WERI-Rb-1 (cell line): ENCODE measurements around the gene SYTL3.

Source experiments
- DNase-seq: peaks from one replicate; pipeline ENCODE4 v3.0.0-alpha.2; 2020
- H3K27ac ChIP-seq: fragments of 250-450 bp; sonication (Bioruptor Pico); 2 replicates; pipeline ENCODE4 v1.5.1; 2020; ENCODE audit warnings: mild to moderate bottlenecking, moderate library complexity
- H3K27me3 ChIP-seq: fragments of 250-450 bp; sonication (Bioruptor Pico); 2 replicates; pipeline ENCODE4 v1.5.1; 2021; ENCODE audit warnings: mild to moderate bottlenecking, low read depth, moderate library complexity; ENCODE audit not compliant: insufficient read depth, severe bottlenecking
- H3K36me3 ChIP-seq: fragments of 250-450 bp; sonication (Bioruptor Pico); 2 replicates; pipeline ENCODE4 v1.5.1; 2020; ENCODE audit warnings: mild to moderate bottlenecking, moderate library complexity
- H3K4me3 ChIP-seq: 2 replicates; pipeline ENCODE4 v1.5.1; 2011; ENCODE audit warnings: low read depth, mild to moderate bottlenecking, control low read depth, low read length
- H3K9me3 ChIP-seq: fragments of 250-450 bp; sonication (Bioruptor Pico); 2 replicates; pipeline ENCODE4 v1.5.1; 2021; ENCODE audit warnings: mild to moderate bottlenecking, moderate library complexity; ENCODE audit not compliant: severe bottlenecking
- TF ChIP-seq, protein P1 (sequence below): IDR thresholded peaks from 2 replicates; pipeline ENCODE4 v1.5.1; 2011; ENCODE audit warnings: low read depth, mild to moderate bottlenecking, control low read depth, inconsistent platforms, low read length

Gene SYTL3

DNA sequence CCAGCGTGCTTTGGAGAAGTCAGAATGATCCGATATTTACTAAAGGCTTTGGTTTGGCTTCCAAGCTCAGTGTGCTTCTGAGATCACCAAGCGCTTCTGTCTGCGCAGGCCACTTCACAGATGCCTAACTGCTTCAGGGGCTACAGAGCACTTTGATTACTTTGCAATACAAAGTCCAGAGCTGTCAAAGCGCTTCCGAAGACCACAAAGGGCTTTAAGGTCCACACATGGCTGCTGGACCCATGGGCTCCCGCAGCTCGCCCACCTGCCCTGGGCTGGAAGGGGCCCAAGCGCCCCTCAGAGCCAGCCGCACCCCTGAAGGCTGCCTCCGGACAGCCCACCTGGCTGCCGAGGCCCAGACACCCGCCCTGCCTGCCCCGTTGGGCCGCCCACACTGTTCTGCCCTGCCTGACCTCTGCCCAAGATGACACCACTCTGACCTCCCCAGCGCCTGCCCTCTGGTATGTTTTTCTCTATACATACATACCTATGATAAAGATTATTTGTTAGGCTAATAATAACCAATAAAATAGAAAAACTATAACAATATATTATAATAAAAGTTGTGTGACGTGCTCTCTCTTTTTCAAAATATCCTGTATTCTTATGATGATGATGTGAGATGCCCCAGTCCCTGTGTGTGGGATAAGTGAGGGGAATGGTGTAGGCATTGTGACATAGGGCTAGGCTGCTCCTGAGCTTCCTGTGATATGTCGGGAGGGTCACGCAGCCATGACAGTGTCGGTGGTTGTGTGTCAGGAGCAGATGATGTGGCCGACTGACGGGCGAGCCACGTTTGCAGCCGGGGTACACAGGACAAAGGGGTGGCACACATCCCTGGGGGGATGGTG, 27.9 kb upstream of the SYTL3 start:
- Histone ChIP-seq H3K36me3 (peaks cover 51% of the 10 kb centered on the region), H3K9me3 (no peaks in the 10 kb centered on the region), H3K27me3 (no peaks in the 10 kb centered on the region), H3K4me3 (no peak overlapping the region), H3K27ac (no peak overlapping the region)
- DNase-seq = no peak
- TF ChIP-seq, protein P1, sequence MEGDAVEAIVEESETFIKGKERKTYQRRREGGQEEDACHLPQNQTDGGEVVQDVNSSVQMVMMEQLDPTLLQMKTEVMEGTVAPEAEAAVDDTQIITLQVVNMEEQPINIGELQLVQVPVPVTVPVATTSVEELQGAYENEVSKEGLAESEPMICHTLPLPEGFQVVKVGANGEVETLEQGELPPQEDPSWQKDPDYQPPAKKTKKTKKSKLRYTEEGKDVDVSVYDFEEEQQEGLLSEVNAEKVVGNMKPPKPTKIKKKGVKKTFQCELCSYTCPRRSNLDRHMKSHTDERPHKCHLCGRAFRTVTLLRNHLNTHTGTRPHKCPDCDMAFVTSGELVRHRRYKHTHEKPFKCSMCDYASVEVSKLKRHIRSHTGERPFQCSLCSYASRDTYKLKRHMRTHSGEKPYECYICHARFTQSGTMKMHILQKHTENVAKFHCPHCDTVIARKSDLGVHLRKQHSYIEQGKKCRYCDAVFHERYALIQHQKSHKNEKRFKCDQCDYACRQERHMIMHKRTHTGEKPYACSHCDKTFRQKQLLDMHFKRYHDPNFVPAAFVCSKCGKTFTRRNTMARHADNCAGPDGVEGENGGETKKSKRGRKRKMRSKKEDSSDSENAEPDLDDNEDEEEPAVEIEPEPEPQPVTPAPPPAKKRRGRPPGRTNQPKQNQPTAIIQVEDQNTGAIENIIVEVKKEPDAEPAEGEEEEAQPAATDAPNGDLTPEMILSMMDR = no peak

DNA sequence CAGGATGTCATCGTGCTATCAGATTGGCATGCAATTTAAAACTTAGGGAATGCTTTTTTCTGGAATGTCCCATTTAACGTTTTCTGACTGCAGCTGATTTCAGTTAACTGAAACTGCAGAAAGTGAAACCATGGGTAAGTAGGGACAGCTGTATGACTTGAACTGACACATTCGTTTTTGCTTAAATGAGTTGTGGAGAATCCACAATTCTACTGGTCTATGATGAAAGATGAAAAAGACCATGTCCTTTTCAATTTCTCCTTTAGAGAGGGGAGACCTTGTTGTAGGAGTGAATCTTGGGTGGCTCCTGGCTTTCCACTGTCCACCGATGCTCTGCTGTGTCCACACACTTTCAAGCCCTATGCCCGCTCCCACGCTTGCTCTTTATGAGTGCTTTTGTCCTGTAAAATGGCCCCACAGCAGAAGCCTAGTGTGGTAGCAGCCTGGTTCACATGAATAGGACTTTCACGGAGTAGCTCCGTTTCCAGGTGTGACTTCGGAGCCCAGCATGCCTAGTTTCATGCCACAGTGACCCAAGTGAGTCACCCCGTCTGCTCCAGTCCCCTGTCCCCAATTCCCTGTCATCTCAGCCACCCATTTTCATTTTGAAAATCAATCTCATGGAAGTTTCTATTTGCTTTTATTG, 27.2 kb upstream of the SYTL3 start:
- DNase-seq = no peak
- no peak overlapping the region for H3K27ac ChIP-seq
- H3K4me3 ChIP-seq = no peak overlapping the region
- H3K36me3 ChIP-seq = peaks cover 57% of the 10 kb centered on the region
- TF ChIP-seq, protein P1 = no peak
- H3K9me3 ChIP-seq = no peaks in the 10 kb centered on the region
- H3K27me3 ChIP-seq = no peaks in the 10 kb centered on the region

DNA sequence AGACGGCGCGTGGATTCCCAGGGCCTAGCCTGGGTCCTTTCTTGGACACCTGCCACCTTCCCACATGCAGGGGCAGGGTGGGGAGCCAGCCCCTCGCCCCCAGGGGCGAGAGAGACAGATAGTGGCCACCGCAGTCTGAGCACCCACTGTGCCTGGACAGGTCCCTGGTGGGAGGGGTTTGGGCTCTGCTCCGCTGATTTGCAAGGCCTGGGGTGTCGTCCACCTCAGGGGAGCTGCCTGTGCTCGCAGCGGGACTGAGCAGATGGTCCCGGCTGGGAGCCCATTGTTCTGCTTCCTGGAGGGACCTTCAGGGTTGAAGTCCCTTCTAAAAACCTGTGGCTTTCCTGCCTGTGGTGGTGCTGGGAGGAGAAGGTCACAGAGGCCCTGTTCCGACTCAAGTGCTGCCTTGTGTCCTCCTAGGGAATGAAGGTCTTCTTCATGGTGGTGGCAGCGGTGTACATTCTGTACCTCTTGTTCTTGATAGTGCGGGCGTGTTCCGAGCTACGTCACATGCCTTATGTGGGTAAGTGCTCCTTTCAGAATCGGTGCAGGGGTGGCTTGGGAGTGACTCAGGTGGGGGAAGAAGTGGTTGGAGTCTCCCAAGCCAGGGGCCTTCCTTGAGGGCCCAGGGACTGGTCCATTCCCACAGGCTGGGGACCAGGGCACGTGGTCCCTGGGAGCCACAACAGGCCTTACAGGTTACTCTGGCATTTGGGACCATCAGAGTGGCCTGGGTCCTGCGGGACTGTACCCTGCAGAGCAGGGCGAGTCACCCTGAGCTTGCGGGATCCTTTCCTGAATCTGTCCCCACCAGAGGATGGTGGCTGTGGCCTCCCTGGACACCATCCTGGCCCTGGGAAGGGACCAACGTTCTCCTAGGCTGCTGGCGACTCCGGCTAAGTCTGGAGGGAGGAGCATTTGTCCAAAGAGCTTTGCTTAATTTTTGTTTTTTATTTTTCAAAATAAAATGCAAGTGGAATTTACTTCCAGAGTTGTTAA, 24.9 kb upstream of the SYTL3 start:
- Histone ChIP-seq H3K36me3 (peaks cover 57% of the 10 kb centered on the region), H3K27ac (no peak overlapping the region), H3K4me3 (no peak overlapping the region), H3K27me3 (no peaks in the 10 kb centered on the region), H3K9me3 (no peaks in the 10 kb centered on the region)
- no peak for DNase-seq
- TF ChIP-seq, protein P1 = no peak

DNA sequence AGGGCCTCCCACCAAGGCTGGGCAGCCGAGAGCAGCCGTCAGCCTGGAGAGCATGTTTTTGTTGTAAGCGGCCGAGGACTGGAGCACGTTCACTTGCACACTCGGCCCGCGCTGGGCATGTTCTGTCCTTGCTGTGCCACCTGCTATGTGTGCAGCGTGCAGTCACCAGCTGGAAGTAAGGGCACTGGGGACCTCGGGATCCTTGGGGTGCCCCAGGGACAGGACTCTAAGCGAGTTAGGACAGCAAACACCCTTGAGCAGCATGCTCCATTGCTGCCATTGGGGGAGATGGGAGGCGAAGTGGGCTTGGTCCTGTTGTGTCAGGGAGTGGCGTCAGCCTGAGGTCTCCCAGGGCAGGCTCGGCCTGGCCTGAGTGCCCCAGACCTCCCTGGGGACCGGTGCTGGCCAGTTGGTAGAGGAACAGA, 24.0 kb upstream of the SYTL3 start:
- DNase-seq = no peak
- TF ChIP-seq, protein P1 = no peak
- H3K27ac ChIP-seq = no peak overlapping the region
- peaks cover 52% of the 10 kb centered on the region for H3K36me3 ChIP-seq
- no peaks in the 10 kb centered on the region for H3K9me3 ChIP-seq
- H3K27me3 ChIP-seq = no peaks in the 10 kb centered on the region
- H3K4me3 ChIP-seq = no peak overlapping the region

DNA sequence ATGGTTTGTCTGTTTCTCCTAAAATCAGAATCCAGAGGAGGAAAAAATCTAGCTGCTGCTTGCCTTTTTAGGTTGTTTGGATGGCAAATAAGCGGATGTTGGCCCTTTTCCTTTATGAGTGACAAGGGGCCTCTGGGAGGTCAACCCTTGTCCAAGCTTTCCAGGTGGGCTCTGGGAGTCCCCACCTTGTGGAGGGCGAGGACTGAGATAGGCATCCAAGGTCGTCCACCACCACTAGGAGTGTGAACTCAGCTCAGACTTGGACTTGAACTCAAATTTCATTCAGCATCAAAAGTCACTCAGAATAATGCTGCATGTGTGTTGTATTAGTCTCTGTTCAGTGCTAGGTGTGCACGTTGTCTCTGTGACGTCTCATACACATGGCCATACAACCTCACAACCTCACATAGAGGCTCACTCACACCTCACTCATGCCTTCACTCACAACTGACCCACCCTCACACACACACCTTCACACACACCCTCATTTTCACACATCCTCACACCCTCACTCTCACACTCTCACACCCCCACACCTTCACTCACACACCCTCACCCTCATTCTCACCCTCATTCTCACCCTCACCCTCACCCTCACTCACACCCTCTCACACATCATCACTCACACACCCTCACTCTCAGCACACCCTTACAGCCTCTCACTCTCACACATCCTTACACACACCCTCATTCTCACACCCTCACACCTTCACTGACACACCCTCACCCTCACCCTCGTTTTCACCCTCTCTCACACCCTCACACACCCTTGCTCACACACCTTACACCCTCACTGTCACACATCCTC, 23.3 kb upstream of the SYTL3 start:
- Histone ChIP-seq H3K9me3 (no peaks in the 10 kb centered on the region), H3K4me3 (no peak overlapping the region), H3K36me3 (peaks cover 52% of the 10 kb centered on the region), H3K27ac (no peak overlapping the region), H3K27me3 (no peaks in the 10 kb centered on the region)
- TF ChIP-seq, protein P1 = no peak
- DNase-seq = no peak
